Osteocyte (in vitro differentiated cells): ENCODE results near the gene LCN6. TPM values are rescaled to one million over a fixed set of nuclear protein-coding genes. Genes with fewer than 3 reads are reported as not detected.
A peak's percentile ranks its signal among the peaks of the same experiment; 100 is the strongest.
"Not testable (repeated sequence)": the region's sequence is repeated elsewhere in the genome, so short reads cannot be mapped to it uniquely, and the experiment has no call there.

Experiments
- DNase-seq: peaks from one replicate; pipeline ENCODE4 v3.0.0; 2021; ENCODE audit warnings: mixed read lengths; ENCODE audit not compliant: unreplicated experiment; ENCODE audit errors: extremely low spot score
- H3K27ac Mint-ChIP-seq: one replicate; pipeline ENCODE4 v1.8.0; 2021; ENCODE audit warnings: mild to moderate bottlenecking, mixed read lengths; ENCODE audit not compliant: unreplicated experiment
- H3K27me3 Mint-ChIP-seq: one replicate; pipeline ENCODE4 v1.8.0; 2021; ENCODE audit warnings: mixed read lengths; ENCODE audit not compliant: unreplicated experiment
- H3K36me3 Mint-ChIP-seq: one replicate; pipeline ENCODE4 v1.8.0; 2021; ENCODE audit warnings: mixed read lengths; ENCODE audit not compliant: unreplicated experiment
- H3K4me1 Mint-ChIP-seq: one replicate; pipeline ENCODE4 v1.8.0; 2021; ENCODE audit warnings: mixed read lengths; ENCODE audit not compliant: unreplicated experiment
- H3K4me3 Mint-ChIP-seq: one replicate; pipeline ENCODE4 v1.8.0; 2021; ENCODE audit warnings: mild to moderate bottlenecking, moderate library complexity, mixed read lengths; ENCODE audit not compliant: unreplicated experiment
- H3K9me3 Mint-ChIP-seq: one replicate; pipeline ENCODE4 v1.8.0; 2021; ENCODE audit warnings: mixed read lengths; ENCODE audit not compliant: unreplicated experiment
- CTCF ChIP-seq: fragments of 200-600 bp; sonication (generic); IDR thresholded peaks from 2 replicates; pipeline ENCODE4 v1.5.0; 2021; ENCODE audit warnings: antibody characterized with exemption, mild to moderate bottlenecking, moderate library complexity
- total RNA-seq: library from RNA; stranded (reverse); gene quantifications from 2 replicates; pipeline ENCODE4 v1.2.1, GENCODE V29; 2021

LCN6 gene
- total RNA-seq, 1 donor from 2014 or later, result not detected

GRCh38 chr9:136763649-136764035 lies 15.3 kb upstream of the LCN6 start:
- H3K36me3 Mint-ChIP-seq, result no peaks in the 10 kb centered on the region
- no peak overlapping the region for H3K27ac Mint-ChIP-seq
- DNase-seq, result no peak
- no peak overlapping the region for H3K4me3 Mint-ChIP-seq
- no peak for TF ChIP-seq CTCF
- peaks cover 2% of the 10 kb centered on the region for H3K4me1 Mint-ChIP-seq
- H3K27me3 Mint-ChIP-seq, result peaks cover 6% of the 10 kb centered on the region
- H3K9me3 Mint-ChIP-seq, result no peaks in the 10 kb centered on the region

GRCh38 chr9:136762915-136763648 lies 14.8 kb upstream of the LCN6 start:
- Mint-ChIP-seq H3K27me3 (peaks cover 5% of the 10 kb centered on the region), H3K36me3 (no peaks in the 10 kb centered on the region), H3K4me3 (no peak overlapping the region), H3K27ac (no peak overlapping the region), H3K4me1 (peaks cover 2% of the 10 kb centered on the region), H3K9me3 (no peaks in the 10 kb centered on the region)
- no peak for TF ChIP-seq CTCF
- no peak for DNase-seq

DNA sequence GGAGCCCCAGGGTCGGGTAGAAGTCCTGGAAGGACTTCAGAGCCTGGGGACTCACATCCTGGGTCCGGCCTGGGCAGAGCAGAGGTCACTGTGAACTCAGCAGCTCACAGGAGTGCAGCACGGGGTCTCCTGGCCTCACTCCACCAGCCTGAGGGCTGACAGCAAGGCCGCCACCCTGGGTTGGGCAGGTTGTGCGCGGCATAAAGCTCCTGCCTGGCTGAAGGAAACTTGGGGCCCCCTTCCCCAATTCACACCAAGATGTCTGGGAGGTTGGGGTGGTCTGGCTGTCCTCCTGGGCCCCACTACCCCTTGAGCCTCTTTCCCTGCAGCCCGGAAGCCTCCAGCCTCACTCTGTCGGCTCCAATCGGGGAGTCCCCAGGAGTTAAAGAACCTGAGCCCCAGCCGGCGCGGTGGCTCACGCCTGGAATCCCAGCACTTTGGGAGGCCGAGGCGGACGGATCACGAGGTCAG lies 13.9 kb upstream of the LCN6 start:
- H3K27me3 Mint-ChIP-seq, result no peaks in the 10 kb centered on the region
- H3K36me3 Mint-ChIP-seq, result no peaks in the 10 kb centered on the region
- no peak for TF ChIP-seq CTCF
- no peak overlapping the region for H3K27ac Mint-ChIP-seq
- peaks cover 2% of the 10 kb centered on the region for H3K4me1 Mint-ChIP-seq
- H3K9me3 Mint-ChIP-seq, result no peaks in the 10 kb centered on the region
- no peak for DNase-seq
- no peak overlapping the region for H3K4me3 Mint-ChIP-seq

DNA sequence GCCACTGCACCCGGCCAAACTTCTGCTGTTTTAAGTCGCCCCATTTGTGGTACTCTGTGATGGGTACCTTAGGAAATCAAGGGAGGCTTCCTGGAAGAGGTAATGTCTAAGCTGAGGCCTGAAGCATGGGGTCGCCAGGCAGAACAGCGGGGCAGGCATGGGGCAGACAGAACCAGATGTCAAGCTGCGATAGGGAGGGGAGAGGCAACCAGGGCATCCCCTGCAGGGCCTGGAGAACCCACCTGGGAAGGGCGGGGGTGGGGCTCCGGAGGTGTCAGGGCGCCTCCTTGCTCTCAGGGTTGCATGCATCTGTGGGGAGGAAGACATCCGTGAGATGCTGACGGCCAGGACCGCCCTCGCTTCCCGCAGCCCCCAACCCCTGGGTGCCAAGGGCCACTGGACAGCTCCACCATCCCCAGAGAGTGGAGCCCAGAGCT lies 13.2 kb upstream of the LCN6 start:
- DNase-seq, result no peak
- Mint-ChIP-seq H3K36me3 (no peaks in the 10 kb centered on the region), H3K4me1 (peaks cover 2% of the 10 kb centered on the region), H3K27ac (no peak overlapping the region), H3K27me3 (no peaks in the 10 kb centered on the region), H3K4me3 (no peak overlapping the region), H3K9me3 (no peaks in the 10 kb centered on the region)
- no peak for TF ChIP-seq CTCF

DNA sequence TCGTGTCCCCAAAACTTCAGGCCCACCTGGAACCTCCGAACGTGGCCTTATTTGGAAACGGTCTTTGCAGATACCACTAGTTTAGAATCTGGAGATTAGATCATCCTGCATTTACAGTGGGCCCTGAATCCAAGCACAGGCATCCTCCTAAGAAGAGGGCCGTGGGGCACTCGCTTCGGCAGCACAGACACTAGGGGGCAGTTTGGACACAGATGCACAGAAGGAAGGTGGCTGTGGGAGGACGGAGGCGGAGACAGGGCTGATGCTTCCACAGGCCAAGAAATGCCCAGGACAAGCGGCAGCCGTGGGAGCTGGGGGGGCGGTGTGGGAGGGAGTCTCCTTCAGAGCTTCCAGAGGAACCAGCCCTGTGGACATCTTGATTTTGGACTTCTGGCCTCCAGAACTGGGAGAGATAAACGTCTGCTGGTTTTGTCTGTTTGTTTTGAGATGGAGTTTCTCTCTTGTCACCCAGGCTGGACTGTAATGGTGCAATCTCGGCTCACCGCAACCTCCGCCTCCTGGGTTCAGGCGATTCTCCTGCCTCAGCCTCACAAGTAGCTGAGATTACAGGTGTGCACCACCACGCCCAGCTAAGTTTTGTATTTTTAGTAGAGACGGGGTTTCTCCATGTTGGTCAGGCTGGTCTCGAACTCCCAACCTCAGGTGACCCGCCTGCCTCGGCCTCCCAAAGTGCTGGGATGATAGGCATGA lies 12.7 kb upstream of the LCN6 start:
- not testable (repeated sequence) for H3K4me1 Mint-ChIP-seq, H3K27me3 Mint-ChIP-seq, H3K27ac Mint-ChIP-seq, H3K36me3 Mint-ChIP-seq, H3K9me3 Mint-ChIP-seq, H3K4me3 Mint-ChIP-seq
- TF ChIP-seq CTCF, result peak; percentile 66
- DNase-seq, result peak; percentile 86
